ENCODE measurements around the gene RUFY1. TPM values are rescaled to one million over a fixed set of nuclear protein-coding genes. Genes with fewer than 3 reads are reported as not detected.

RUFY1 gene
- total RNA-seq, 1 experiment from 2014 or later: 45.7 TPM

DNA sequence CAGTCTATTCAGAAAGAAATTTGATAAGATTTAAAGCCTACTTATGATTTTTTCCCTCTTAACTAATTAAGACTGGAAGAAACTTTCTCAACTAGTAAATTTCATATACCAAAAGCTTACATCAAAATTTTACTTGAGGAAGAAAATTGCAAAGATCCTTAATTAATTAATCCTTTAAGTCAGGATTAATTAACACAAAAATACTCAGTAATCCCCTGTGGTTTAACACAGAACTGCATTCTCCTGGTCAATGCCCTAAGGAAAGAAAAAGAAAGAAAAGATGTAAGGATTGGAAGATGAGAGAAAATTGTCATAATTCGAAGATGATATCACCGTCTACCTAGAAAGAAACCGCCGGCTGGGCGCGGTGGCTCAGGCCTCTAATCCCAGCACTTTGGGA, 17.3 kb upstream of the RUFY1 start:
- DNase-seq: no peak
- Histone ChIP-seq H3K14ac (ENCODE audit: insufficient read depth, low read length) (no peak overlapping the region), H2BK12ac (ENCODE audit: insufficient read length, low read depth, low read length) (no peak overlapping the region), H2BK120ac (ENCODE audit: low read depth, low read length, poor library complexity, severe bottlenecking) (no peak overlapping the region), H2BK20ac (ENCODE audit: low read depth, low read length, poor library complexity, severe bottlenecking) (no peak overlapping the region), H3K9me3 (ENCODE audit: control insufficient read depth, low read depth, low read length) (no peaks in the 10 kb centered on the region), H3K23ac (ENCODE audit: insufficient read length, low read depth, low read length) (no peak overlapping the region), H3K4ac (ENCODE audit: low read depth, low read length) (no peak overlapping the region), H3T11ph (ENCODE audit: low read length) (no peak overlapping the region), H3K23me2 (ENCODE audit: insufficient read length, low read depth, low read length, poor library complexity, severe bottlenecking) (no peaks in the 10 kb centered on the region), H2AFZ (ENCODE audit: low read length) (no peak overlapping the region), H2AK5ac (ENCODE audit: insufficient read length, low read length) (no peak overlapping the region), H2BK15ac (ENCODE audit: low read depth, low read length) (no peak overlapping the region), H3K79me2 (ENCODE audit: insufficient read depth, low read length) (no peaks in the 10 kb centered on the region), H3K18ac (ENCODE audit: insufficient read length, low read depth, low read length) (no peak overlapping the region), H4K20me1 (ENCODE audit: control insufficient read depth, insufficient read depth, insufficient read length) (no peaks in the 10 kb centered on the region), H3K56ac (ENCODE audit: insufficient read length, low read depth, low read length) (no peak overlapping the region), H4K91ac (ENCODE audit: insufficient read length, low read depth, low read length) (no peak overlapping the region), H3K79me1 (ENCODE audit: insufficient read depth, low read depth, low read length, poor library complexity, severe bottlenecking) (no peaks in the 10 kb centered on the region), H3K9ac (ENCODE audit: extremely low read depth, insufficient read length, low read length) (no peak overlapping the region), H4K8ac (replicated peaks; ENCODE audit: insufficient read length, low read depth, low read length) (no peak overlapping the region), H4K5ac (ENCODE audit: insufficient read length, low read depth, low read length) (no peak overlapping the region), H3K27ac (ENCODE audit: insufficient read length, low read depth, low read length) (no peak overlapping the region), H2BK5ac (ENCODE audit: insufficient read length, low read length) (no peak overlapping the region), H3K4me2 (ENCODE audit: insufficient read depth, insufficient read length, low read length) (no peak overlapping the region), H3K4me1 (ENCODE audit: insufficient read depth, low read length) (no peaks in the 10 kb centered on the region), H3K27me3 (ENCODE audit: insufficient read depth, low read length) (no peaks in the 10 kb centered on the region)
- Mint-ChIP-seq H3K4me3 (no peak overlapping the region), H3K9me3 (no peaks in the 10 kb centered on the region), H3K27me3 (ENCODE audit: low read depth) (peaks cover 6% of the 10 kb centered on the region; the same call in 1 of the 2 replicates), H3K4me1 (peaks cover 6 to 14% of the 10 kb centered on the region in 2 experiments; a peak in 3 of 4 replicates), H3K36me3 (ENCODE audit: insufficient read depth in 1 of 3, low read depth in 3 of 3) (no peaks in the 10 kb centered on the region), H3K27ac (peak overlapping the region in 1 of 3 experiments; percentile 74; a peak in 2 of 7 replicates)
- no CpG with 5 or more reads among the region's 6 CpGs for WGBS (ENCODE audit: extremely low coverage, insufficient read length, low lambda C conversion rate)
- TF ChIP-seq, protein P1, sequence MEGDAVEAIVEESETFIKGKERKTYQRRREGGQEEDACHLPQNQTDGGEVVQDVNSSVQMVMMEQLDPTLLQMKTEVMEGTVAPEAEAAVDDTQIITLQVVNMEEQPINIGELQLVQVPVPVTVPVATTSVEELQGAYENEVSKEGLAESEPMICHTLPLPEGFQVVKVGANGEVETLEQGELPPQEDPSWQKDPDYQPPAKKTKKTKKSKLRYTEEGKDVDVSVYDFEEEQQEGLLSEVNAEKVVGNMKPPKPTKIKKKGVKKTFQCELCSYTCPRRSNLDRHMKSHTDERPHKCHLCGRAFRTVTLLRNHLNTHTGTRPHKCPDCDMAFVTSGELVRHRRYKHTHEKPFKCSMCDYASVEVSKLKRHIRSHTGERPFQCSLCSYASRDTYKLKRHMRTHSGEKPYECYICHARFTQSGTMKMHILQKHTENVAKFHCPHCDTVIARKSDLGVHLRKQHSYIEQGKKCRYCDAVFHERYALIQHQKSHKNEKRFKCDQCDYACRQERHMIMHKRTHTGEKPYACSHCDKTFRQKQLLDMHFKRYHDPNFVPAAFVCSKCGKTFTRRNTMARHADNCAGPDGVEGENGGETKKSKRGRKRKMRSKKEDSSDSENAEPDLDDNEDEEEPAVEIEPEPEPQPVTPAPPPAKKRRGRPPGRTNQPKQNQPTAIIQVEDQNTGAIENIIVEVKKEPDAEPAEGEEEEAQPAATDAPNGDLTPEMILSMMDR (conservative IDR thresholded peaks at IDR 0.05): no peak; the same call in 2 of the 3 replicates

All from H9 (cell line).